ENCODE results near the gene EXOC3L1.

The EXOC3L1 gene

GRCh38 chr16:67146523-67147357, 43.2 kb downstream of the EXOC3L1 start:
- TF ChIP-seq CTCF (conservative IDR thresholded peaks at IDR 0.05; ENCODE audit: control insufficient read depth, insufficient read depth, low read depth, low read length), result no peak
- H3K4me3 ChIP-seq (ENCODE audit: control insufficient read depth, low read depth, low read length), result no peak overlapping the region

GRCh38 chr16:67145746-67146145, 44.2 kb downstream of the EXOC3L1 start:
- no peak for DNase-seq (ENCODE audit: low read depth)
- no peak overlapping the region for H3K4me3 ChIP-seq (ENCODE audit: control insufficient read depth, low read depth, low read length)
- no peak for TF ChIP-seq CTCF (conservative IDR thresholded peaks at IDR 0.05; ENCODE audit: control insufficient read depth, insufficient read depth, low read depth, low read length)

More at GRCh38 chr16:67146523-67147357, 43.2 kb downstream of the EXOC3L1 start:
- DNase-seq (ENCODE audit: low read depth), result no peak

- TF ChIP-seq CTCF (conservative IDR thresholded peaks at IDR 0.05; ENCODE audit: control insufficient read depth, insufficient read depth, low read depth, low read length), result no peak
- H3K4me3 ChIP-seq (ENCODE audit: control insufficient read depth, low read depth, low read length), result no peak overlapping the region
- DNase-seq (ENCODE audit: low read depth), result no peak
These were observed 45.0 kb downstream of the EXOC3L1 start for GRCh38 chr16:67144943-67145342.

GRCh38 chr16:67142342-67142741, 47.6 kb downstream of the EXOC3L1 start:
- TF ChIP-seq CTCF (conservative IDR thresholded peaks at IDR 0.05; ENCODE audit: control insufficient read depth, insufficient read depth, low read depth, low read length), result no peak

GRCh38 chr16:67141391-67141790, 48.5 kb downstream of the EXOC3L1 start:
- no peak for TF ChIP-seq CTCF (conservative IDR thresholded peaks at IDR 0.05; ENCODE audit: control insufficient read depth, insufficient read depth, low read depth, low read length)
- no peak for DNase-seq (ENCODE audit: low read depth)
- H3K4me3 ChIP-seq (ENCODE audit: control insufficient read depth, low read depth, low read length), result no peak overlapping the region

More at GRCh38 chr16:67142342-67142741, 47.6 kb downstream of the EXOC3L1 start:
- DNase-seq (ENCODE audit: low read depth), result no peak
- no peak overlapping the region for H3K4me3 ChIP-seq (ENCODE audit: control insufficient read depth, low read depth, low read length)

GRCh38 chr16:67137605-67138004, 52.3 kb downstream of the EXOC3L1 start:
- no peak for DNase-seq (ENCODE audit: low read depth)
- no peak for TF ChIP-seq CTCF (conservative IDR thresholded peaks at IDR 0.05; ENCODE audit: control insufficient read depth, insufficient read depth, low read depth, low read length)
- H3K4me3 ChIP-seq (ENCODE audit: control insufficient read depth, low read depth, low read length), result no peak overlapping the region
